ENCODE measurements around the gene DCC.
"Not testable (repeated sequence)": the region's sequence is repeated elsewhere in the genome, so short reads cannot be mapped to it uniquely, and the experiment has no call there.

The DCC gene

GRCh38 chr18:52349498-52349897 is 9.5 kb downstream of the DCC start:
- DNase-seq (ENCODE audit: low read depth in 1 of 2, low spot score in 1 of 2): no peak

DNA sequence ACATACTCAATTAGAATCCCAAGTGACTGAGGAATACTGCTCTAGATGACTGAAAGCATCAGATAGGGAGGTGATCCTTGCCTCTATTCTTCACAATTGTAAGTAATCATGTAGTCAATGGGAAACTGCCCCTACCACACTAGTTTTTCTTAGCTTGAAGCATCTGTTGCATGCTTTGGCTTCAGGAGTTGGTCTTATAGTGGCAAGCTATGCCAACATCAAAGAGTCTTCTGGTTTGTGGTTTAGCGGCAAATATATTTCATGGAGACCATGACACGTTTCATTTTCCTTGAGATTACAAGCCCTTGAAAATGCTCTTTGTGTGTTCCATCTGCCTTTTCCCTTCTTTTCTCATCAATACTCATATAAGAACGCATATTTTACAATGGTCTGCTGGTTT is 12.9 kb downstream of the DCC start:
- DNase-seq (ENCODE audit: low read depth in 1 of 2, low spot score in 1 of 2): no peak

DNA sequence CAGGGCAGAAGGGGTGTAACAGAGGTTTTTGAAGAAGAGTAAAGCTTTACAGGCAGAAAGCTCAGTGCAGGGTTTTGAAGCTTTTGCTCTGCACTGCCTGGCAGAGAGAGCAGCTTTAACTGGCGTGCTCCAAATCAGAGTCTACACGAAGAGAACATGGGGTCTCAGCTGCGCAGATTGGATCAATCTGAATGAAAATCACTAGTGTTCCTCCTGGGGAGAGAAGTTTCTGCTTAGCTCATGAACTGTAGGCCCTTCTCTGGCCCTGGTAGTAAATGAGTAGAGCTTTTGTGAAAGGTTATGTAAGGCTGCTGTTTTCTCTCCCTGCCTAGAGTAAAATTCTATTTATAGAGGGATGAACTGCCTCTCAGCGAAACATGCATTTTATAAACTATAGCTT is 13.6 kb downstream of the DCC start:
- DNase-seq (ENCODE audit: low read depth in 1 of 2, low spot score in 1 of 2): no peak

DNA sequence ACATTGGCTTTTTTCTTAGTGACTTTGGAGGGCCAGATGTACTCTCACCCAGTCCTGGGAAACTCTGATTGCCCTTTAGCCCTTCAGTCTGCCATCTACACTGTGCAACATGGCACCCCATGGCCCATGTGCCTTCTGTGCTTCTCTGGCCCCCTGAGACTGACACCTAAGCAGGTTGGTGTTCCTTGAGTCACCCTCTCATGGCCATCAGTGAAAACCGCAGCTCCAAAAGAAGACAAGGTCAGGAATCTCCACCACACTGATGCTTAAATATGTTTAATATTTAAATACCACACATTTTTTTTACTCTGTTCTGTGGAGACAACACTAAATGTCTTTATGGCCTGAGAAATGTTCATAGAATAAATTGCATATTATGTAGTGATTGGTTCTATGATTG is 23.9 kb downstream of the DCC start:
- no peak for DNase-seq (ENCODE audit: low read depth in 1 of 2, low spot score in 1 of 2)

- DNase-seq (ENCODE audit: low read depth in 1 of 2, low spot score in 1 of 2): not testable (repeated sequence)
Measured at GRCh38 chr18:52366851-52367250, 26.9 kb downstream of the DCC start.

- DNase-seq (ENCODE audit: low read depth in 1 of 2, low spot score in 1 of 2): no peak
Measured at GRCh38 chr18:52367953-52368742, 28.2 kb downstream of the DCC start.

DNA sequence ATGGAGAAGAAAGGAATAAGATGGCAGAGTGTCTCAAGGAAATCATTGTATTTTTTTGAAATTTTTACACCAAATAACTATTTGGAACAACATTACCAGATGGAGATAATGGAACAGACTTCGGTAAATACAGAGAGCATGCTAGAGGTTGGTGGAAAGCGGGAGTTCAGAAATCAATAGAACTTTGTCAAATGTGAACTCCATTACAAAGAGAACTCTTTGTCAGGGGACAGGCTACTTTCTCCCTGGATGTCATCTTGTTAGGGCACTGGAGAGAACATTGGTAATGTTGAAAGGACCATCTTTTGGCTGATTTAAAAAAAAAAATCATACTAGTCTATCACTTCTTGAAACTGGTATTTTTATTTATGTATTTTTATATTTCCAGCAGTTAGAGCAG is 30.8 kb downstream of the DCC start:
- DNase-seq (ENCODE audit: low read depth in 1 of 2, low spot score in 1 of 2): no peak

- no peak for DNase-seq (ENCODE audit: low read depth in 1 of 2, low spot score in 1 of 2)
Measured at GRCh38 chr18:52376104-52376503, 36.1 kb downstream of the DCC start.

DNA sequence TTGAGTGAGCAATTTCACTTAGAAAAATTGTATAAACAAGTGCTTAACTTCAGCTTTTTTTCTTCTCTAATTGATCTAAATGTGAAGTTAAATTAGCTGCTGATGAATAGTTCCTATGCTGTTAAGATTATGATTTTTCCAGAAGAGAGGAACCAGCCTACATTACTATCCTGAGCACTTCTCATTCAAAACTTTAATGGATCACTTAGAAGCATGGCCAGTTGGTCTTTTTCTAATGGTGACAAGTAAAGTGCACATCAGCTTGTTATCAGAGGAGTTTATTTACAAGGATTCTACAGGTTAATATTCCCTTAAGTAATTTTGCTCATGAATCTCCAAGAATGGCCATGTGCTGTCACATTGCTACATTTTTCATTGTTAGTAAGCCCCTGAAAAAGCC is 37.1 kb downstream of the DCC start:
- no peak for DNase-seq (ENCODE audit: low read depth in 1 of 2, low spot score in 1 of 2)

DNA sequence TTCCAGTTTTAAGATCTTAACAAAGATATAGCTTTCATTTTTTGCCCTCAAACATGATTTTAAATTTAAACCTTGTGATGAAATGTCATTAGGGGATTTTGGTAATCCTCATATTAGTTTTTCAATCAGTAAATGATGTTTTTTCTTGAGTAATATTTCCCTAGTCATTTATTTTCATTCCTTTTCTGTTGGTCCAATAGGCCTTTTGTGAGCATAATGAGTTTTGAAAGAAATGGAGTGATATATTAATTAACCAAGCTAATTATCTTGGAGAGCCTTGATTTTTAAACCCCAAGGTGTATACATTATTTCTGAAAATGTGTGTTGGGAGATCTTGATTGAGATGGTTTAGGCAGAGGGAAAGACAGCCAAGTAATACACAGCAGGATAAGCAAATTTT is 46.3 kb downstream of the DCC start:
- DNase-seq (ENCODE audit: low read depth in 1 of 2, low spot score in 1 of 2): no peak

- DNase-seq (ENCODE audit: low read depth in 1 of 2, low spot score in 1 of 2): no peak
Measured at GRCh38 chr18:52387175-52387574, 47.2 kb downstream of the DCC start.

- no peak for DNase-seq (ENCODE audit: low read depth in 1 of 2, low spot score in 1 of 2)
Measured at GRCh38 chr18:52391810-52392559, 52.0 kb downstream of the DCC start.

DNA sequence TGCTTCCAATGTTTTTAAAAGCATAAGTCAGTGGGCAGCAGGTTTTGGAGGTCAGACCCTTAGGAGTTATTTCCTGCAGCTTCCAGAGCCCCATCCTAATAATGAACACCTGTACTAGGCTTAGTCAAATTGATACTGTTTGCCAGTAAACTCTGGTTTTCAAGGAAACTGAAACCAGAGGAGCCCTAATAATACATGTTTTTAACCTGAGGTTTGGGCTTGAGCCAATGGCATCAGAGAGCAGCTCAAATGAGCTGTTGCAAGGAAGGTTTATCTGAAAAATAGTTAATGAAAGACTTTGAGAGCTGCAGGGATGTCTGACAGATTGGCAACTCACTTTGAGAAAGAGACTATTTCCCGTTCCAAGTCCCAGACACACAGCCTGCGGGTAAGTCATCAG is 54.6 kb downstream of the DCC start:
- DNase-seq (ENCODE audit: low read depth in 1 of 2, low spot score in 1 of 2): no peak

- DNase-seq (ENCODE audit: low read depth in 1 of 2, low spot score in 1 of 2): no peak
Measured at GRCh38 chr18:52395146-52395852, 55.3 kb downstream of the DCC start.

DNA sequence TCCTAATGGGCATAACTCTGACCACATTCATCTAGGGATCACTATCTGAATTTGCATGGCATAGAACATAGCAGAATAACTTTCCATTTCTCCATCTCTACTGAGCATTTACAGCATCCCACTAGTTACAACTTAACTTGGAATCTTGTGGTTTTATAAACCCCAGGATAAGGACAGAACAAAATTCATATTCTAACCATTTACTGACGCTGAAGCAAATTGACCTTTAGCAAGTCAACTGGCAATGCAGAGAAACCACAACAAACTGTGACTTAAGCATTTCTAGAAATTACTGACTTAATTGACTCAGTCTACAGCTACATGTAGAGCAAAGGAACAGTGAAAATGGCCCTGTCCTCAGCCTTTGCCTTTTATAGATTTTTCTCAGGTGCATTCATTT is 61.2 kb downstream of the DCC start:
- DNase-seq (ENCODE audit: low read depth in 1 of 2, low spot score in 1 of 2): no peak

DNA sequence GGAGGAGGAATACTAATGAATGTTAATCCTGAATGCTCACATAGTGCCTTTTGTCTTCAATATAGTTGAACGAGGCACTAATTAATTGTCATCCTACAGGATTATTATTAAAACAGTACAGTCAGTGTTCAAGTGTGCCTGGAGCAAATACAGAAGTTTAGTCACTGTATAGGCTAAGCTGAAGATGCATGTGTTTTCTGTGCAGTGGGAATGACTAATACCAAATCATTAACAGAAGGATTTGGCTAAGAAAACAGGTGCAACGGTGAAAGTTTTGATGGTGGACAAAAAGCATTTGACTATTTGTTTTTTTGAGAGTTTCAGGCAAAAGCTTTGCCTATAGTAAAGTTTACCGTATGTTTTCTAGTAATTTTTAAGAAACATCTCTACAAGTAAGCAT is 62.8 kb downstream of the DCC start:
- no peak for DNase-seq (ENCODE audit: low read depth in 1 of 2, low spot score in 1 of 2)

DNA sequence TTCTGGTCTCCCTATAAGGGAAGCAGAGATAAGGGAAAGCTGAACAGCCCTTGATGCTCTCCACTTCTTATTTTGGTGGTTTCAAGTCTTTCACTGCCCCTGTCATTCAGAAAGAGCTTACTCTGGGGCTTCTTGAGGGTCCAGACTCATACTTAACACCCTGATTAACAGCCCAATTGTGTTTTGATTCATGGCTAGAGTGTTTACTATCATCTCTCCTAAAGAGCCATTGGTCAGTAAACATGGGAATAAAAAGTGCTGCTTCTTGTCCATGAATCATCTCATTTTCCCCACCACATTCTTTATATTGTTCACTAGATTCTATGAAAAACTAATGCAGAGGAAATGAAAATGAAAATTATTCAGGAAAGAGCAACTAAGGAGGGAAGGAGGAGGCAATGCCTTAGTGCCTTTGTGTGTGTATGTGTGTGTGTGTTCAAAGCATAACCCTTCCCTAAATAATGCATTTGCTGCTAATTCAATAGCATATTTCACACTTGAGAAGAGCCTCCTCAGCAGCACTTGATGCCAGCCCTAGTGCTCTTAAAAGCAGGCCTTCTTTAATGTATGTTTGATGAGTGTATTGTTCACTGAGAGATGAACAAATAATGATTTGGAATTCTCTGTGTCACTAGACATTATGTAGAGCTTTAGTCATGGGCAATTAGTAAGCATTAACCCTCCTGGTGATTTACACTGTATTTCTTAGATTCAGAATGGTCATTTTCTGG is 63.5 kb downstream of the DCC start:
- DNase-seq (ENCODE audit: low read depth in 1 of 2, low spot score in 1 of 2): no peak

GRCh38 chr18:52408800-52409302 is 68.9 kb downstream of the DCC start:
- DNase-seq (ENCODE audit: low read depth in 1 of 2, low spot score in 1 of 2): no peak

- no peak for DNase-seq (ENCODE audit: low read depth in 1 of 2, low spot score in 1 of 2)
Measured at GRCh38 chr18:52409727-52410126, 69.7 kb downstream of the DCC start.

- DNase-seq (ENCODE audit: low read depth in 1 of 2, low spot score in 1 of 2): no peak
Measured at GRCh38 chr18:52415131-52415530, 75.1 kb downstream of the DCC start.

DNA sequence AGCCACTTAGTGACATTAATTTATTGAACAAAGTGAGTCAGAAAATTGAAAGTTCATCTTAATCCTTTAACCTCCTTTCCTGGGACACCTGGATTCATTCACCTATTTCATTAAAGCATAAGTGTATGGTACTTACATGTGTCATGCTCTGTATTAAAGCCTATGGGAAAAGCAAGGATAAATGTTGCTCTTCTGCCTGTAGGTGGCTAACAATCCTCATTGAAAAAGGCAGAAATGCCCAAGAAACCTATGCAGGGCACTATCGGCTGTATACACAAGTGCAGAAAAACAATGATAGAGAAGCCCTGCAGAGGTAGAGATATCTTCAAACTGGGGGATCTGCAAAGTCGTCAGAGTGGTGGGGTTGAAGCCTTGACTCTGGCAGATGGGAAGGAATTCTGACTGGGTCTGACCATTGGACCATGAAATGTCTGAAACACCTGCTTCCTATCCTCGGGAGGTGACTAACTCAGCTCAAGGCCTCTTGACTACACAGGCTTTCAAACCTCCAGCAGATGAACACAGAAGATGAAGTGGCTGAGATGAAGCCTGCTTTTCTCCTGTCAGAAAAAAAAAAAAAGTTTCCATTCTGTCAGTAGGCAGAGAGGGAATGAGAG is 83.1 kb downstream of the DCC start:
- no peak for DNase-seq (ENCODE audit: low read depth in 1 of 2, low spot score in 1 of 2)
